Stimulated activated CD4-positive, alpha-beta T cell treated with anti-CD3 and anti-CD28 coated beads, Interleukin-15, amount 100 ng/mL, for 24 hours (primary cell): Measurements from ENCODE around the gene MAP3K7.
A peak's percentile ranks its signal among the peaks of the same experiment; 100 is the strongest.

Source experiments
- DNase-seq: peaks from one replicate; pipeline ENCODE4 v3.0.0-alpha.2; 2020

Gene MAP3K7

GRCh38 chr6:90483116-90483839, 103.6 kb downstream of the MAP3K7 start:
- DNase-seq = no peak

- no peak for DNase-seq
These were observed 106.2 kb downstream of the MAP3K7 start for GRCh38 chr6:90480666-90481065.

DNA sequence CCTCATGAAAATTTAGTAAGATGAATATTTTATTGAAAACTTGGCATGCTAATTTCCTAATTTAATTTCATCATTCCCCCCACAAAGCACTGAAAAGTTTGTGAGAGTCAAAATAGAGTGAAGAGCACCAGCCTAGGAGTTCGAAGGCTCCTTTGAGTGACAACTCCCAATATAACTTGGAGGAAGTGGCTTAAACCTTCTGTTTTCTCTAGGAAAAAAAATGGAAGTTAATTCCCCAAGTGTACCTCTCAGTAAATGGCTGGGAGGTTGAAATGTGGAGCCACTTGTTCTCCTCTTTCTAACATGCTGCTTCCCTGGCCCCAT, 107.3 kb downstream of the MAP3K7 start:
- no peak for DNase-seq

DNA sequence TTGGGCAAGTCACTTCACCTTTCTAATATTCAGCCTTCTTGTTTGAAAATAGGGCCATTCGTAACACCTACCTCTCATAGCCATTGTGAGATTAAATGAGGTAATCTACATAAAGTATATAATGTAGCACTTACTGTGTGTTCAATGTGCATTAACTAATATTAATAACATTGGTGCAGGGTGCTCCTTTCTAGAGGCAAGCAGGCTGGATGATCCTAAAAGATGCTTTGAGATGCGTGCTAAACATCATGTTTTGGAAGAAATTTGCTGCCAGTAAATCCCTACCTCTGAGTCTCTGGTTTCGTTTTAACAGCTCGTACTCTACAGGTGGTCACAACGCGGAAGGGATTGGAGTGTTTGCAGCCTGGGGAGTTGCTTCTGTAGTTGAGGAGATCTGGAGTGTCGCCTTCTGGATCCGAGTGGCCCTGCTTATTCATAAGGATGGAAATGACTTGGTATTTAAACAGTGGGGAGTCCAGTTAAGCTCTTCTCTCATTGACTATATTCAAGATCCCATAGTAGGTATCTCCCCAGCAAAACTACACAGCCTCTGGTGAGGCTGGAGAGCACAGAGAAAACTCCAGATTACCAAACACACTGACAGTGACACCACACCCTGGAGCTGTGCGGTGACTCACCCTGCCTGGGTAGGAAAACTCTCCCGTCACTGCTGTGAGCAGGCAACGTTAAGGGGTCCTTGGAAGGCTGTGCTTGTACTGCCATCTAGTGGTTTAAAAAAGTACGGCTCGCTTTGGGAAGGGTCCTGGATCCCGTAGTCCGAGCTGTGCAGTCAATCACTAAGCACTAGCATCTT, 107.9 kb downstream of the MAP3K7 start:
- DNase-seq = peak; percentile 91

GRCh38 chr6:90478278-90478677, 108.6 kb downstream of the MAP3K7 start:
- peak; percentile 39 for DNase-seq

- DNase-seq = no peak
These were observed 109.5 kb downstream of the MAP3K7 start for GRCh38 chr6:90477366-90477765.

DNA sequence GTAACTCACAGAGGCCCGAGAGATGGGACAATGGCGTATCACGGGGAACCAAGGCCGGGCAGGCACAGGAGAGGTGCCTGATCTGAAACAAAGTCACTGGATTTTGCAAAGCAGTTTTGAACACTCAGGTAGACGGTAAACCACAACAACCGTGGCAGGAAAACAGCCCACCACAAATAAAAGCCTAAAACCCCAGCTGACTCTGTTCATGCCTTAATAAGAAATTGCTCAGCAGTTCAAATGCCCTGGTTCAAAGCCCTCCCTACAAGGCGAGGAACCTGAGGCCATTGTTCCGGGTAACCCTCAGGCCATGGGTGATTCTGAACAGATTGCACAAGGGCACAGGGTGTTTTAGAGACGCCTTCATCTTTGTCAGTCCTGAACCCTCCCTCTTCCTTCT, 114.2 kb downstream of the MAP3K7 start:
- DNase-seq = no peak

DNA sequence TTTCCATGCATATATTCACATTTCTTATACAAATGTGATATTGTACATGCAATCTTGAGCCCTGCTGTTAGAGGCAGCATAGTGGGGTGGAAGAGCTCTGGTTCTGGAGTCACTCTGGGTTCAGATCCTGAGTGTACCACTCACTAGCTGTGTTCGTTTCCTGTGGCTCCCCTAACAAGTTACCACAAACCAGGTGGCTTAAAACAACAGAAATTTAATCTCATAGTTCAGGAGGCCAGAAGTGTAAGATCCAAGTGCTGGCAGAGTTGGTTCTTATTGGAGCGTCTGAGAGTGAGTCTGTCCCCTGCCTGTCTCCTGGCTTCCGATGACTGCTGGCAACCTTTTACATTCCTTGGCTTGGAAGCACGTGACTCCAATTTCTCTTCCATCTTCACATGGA, 115.6 kb downstream of the MAP3K7 start:
- DNase-seq = no peak

DNA sequence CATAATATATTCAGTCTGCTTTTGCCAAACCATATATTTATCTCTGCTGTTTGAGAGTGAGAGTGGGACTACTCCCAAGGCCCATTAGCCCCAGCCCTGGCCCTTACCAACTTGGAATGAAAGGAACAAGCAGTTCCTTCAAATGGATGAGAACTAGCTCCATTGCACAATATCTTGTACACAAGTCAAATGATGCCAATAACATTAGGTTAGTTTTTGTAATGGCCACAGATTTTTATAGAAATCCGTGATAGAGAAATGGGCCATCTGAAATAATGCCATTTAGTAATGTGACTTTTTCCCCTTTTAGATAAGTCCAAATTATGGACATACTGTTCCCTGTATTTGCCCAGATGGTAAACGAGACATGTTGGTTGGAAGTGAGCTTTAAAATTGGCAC, 117.0 kb downstream of the MAP3K7 start:
- no peak for DNase-seq

GRCh38 chr6:90468859-90469258, 118.0 kb downstream of the MAP3K7 start:
- no peak for DNase-seq

DNA sequence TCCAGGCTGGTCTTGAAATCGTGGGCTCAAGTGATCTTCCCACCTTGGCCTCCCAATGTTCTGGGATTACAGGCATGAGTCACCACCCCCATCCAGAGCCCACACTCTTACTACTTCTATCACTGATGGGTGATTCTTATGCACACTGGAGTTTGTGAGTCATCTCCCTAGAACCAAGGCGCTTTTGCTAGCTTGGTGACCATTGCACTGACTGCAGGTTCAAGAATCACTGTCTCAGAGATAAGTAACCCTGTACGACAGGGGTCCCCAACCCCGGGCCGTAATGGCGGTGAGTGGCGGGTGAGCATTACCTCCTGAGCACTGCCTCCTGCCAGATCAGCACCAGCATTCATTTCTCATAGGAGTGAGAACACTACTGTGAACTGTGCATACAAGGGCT, 118.8 kb downstream of the MAP3K7 start:
- DNase-seq = peak; percentile 61

GRCh38 chr6:90467546-90467945, 119.3 kb downstream of the MAP3K7 start:
- no peak for DNase-seq

- peak; percentile 60 for DNase-seq
These were observed 120.5 kb downstream of the MAP3K7 start for GRCh38 chr6:90466154-90466940.

- DNase-seq = no peak
These were observed 121.2 kb downstream of the MAP3K7 start for GRCh38 chr6:90465686-90466085.

DNA sequence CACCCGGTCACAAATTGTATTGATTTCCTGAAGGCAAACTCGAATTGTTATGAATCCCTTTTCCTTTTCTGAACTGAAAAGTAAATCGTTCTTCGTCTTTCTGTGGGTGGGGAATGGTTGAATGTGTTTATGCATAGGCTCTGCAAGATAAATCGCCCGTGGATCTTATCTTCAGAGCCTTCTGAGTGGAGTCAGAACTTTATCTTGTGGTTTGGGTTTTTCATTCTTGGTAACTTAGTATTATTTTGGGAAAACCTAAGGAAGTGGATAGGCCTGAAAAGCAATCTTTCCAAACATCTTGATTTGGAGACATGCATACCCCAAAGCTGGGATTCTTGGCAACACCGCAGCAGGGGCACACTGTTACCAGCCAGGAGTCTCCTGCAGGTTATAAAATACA, 122.4 kb downstream of the MAP3K7 start:
- no peak for DNase-seq

DNA sequence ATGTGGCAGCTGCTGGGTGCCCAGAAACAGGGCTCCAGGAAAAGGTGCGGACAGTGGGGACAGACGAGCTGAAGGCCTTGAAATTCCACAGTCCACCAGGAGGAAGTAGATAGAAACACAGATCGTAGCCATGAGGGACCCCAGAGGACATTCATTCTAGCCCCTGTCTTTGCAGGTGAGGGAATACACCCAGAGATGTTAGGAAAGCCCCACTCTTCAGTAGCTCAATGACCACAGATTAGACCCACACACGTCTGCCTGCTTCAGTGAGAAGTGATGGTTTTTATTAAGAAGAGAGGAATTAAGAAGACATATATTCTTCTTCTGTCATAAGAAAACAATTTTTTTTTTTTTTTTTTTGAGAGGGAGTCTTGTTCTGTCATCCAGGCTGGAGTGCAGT, 123.0 kb downstream of the MAP3K7 start:
- DNase-seq = no peak
